GM12872 (cell line): ENCODE results near the gene DLX3.

Experiments used
- TF ChIP-seq, protein P1 (sequence below): IDR thresholded peaks from 3 replicates; pipeline ENCODE4 v1.5.1; 2011; ENCODE audit warnings: low read depth, mild to moderate bottlenecking, low read length, moderate library complexity; ENCODE audit not compliant: insufficient read depth

DLX3 gene

DNA sequence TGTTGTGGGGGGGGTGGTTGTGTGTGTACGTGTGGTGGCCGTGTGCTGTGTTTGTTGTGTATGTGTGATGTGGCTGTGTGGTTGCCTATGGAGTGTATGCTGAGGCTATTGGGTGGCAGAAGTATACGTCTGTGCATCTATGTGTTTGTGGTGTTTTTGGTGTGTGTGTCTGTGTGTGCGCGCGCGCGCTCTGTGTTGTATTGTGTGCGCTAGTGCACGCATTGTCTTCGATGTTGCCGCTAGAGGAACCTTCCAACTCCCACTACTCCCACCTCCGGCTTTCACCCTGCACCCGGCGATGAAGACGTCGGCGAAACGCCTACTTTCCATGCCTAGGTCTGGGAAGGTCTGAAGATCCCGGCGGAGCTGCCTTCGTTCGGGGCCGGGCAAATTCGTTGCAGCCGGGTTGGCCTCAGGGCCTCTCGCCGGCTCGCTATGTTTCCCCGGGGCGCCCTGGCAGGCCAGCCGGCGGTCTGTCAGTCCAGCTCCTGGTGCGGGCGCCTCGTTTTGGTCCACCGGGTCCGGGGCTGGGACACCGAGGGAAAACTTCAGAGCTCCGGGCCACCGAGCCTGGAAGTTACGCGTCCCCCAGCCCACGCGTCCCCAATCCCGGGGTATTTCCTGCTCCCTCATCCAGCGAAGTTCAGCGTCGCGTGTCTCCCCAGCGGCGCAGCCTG lies 31.3 kb downstream of the DLX3 start:
- TF ChIP-seq, protein P1, sequence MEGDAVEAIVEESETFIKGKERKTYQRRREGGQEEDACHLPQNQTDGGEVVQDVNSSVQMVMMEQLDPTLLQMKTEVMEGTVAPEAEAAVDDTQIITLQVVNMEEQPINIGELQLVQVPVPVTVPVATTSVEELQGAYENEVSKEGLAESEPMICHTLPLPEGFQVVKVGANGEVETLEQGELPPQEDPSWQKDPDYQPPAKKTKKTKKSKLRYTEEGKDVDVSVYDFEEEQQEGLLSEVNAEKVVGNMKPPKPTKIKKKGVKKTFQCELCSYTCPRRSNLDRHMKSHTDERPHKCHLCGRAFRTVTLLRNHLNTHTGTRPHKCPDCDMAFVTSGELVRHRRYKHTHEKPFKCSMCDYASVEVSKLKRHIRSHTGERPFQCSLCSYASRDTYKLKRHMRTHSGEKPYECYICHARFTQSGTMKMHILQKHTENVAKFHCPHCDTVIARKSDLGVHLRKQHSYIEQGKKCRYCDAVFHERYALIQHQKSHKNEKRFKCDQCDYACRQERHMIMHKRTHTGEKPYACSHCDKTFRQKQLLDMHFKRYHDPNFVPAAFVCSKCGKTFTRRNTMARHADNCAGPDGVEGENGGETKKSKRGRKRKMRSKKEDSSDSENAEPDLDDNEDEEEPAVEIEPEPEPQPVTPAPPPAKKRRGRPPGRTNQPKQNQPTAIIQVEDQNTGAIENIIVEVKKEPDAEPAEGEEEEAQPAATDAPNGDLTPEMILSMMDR: no peak

DNA sequence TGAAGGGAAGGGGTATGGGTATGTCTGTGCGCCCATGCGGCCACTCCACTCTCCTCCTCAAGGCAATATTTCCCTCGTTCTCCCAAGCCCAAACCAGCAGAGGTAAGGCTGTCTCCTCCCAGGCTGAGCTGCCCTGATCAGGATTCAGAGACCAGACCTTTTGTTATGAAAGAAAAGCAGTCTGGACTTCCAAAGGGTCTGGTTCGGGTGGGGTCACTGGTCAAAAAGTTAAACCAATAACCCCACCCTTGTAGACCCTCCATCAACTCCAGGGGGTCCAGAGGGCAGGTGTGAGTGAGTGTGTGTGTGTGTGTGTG lies 31.8 kb downstream of the DLX3 start:
- TF ChIP-seq, protein P1: no peak

DNA sequence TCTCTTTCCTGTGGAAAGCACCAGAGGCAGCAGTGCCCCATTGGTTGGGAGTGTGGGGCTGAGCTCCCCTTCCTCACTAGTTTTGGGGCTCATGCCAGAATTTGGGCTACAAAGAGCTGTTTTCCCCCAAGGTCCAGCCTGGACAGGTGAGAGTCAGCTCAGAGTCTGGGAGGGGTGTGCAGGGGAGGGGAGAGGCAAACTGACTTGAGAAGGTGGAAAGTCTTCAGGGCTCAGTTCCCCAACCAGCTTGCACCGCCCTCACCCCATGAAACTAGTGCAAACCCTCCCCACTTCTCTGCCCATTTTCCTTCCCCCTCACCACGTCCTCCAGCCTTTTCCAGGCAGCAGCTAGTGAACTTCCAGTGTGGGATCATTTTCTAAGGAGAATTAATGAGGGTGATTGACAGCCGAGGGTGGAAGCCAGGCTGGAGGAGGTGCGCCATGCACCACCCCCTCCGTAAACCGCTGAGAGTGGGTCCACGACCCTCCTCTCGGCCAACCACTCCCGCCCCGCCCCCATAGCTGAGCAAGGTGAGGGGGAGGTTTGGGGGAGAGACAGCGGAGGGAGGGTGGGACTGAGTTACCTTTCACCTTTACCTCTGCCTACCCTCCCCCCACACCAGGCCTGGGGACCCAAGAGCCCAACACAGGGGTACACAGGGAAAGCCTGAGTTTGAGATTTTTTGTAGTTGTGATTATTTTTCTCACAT lies 32.3 kb downstream of the DLX3 start:
- TF ChIP-seq, protein P1: no peak

DNA sequence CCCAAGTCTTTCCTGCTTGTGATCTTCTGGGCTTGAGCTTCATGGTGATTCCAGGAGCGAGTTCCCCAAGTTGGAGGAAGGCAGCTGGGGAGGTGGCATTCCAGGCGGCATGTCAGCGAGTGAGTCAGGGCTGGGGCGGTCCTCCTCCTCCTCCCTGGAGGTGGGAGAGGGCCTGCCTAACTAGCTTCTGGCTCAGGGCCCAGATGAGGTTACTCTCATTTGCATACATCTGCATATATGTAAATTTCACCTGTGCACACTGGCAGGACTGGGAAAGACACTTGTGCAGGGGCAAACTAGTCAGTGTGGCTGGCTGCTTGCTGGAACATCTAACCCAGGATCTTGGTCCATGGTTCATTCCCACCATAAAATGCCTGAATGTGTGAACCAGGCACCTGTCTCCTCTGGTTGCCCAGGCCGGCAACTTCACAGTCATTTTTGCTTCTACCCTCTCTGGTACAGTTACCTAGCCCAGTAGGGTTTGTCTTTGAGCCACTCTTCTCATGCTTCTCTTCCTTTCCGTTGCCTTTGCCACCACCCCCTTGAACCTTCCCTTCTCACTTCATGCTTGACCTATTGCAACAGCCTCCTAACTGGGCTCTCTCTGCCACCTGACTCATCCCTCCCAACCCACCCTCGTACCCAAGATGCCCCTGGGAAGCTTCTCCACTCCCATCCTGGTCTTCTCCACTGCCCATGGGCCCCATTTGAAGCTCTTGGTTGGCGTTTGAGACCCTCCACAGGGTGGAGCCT lies 35.7 kb downstream of the DLX3 start:
- TF ChIP-seq, protein P1: no peak

DNA sequence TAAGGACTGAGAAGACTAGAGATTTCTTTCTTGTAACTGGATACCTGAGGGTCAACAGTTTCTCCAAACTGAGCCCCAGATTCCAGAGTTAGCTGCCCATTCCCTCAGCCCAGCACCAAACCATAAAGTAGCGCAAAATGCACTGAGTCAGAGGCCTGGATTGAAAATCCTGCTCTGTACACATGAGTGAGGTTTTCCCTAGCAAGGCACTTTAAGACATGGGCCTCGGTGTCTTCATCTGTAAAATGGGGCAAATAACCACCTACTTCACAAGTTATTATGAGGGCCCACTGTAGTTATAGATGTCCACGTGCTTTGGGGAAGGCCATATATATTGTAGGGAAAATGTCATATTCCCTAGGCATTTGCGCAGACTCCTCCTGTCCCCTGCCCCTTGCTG lies 36.3 kb downstream of the DLX3 start:
- TF ChIP-seq, protein P1: no peak

DNA sequence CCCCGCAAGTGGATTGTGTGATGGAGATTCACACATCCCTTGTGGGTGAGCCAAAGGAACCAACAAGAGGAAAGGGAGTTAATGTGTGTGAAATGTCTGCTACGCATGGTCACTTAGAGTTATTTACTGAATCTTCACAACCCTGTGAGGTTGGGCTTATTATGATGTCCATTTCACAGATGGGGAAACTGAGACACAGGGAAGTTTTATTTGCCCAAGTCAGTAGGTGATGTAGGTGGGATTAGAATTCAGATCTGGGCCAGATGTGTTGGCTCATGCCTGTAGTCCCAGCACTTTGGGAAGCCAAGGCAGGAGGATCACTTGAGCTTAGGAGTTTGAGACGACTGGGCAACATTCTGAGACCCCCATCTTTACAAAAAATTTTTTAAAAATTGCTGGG lies 37.7 kb downstream of the DLX3 start:
- TF ChIP-seq, protein P1: no peak

DNA sequence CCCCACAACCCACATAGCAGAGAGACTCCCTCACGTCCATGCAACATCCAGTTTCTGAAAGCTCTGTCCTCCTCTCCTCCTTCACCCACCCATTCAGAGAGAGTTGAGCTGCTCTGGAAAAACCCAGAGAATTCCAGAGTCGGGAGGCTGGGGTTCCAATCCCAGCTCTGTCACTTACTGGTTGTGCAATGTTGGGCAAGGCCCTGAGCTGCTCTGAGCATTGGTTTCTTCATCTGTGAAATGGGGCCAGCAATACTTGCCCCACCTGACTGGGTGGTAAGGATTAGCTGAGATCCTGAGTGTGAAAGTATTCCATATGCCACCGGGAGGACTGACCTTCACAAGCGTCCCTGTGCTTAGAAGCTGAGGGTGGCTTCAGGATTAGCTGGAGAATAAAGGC lies 38.2 kb downstream of the DLX3 start:
- TF ChIP-seq, protein P1: no peak
